Right ventricle myocardium inferior (tissue), 1 donor: ENCODE data around the gene PRCC. TPM values are rescaled to one million over a fixed set of nuclear protein-coding genes. Genes with fewer than 3 reads are reported as not detected.
"Not testable (repeated sequence)": the region's sequence is repeated elsewhere in the genome, so short reads cannot be mapped to it uniquely, and the experiment has no call there.

Experiments used
- ATAC-seq: fragments of 200-7000 bp; cut with Tn5 transposase; one replicate; pipeline ENCODE4 v1.9.1; 2020; ENCODE audit warnings: mild to moderate bottlenecking, moderate library complexity
- DNase-seq: peaks from one replicate; pipeline ENCODE4 v3.0.0; 2021; ENCODE audit errors: missing footprints
- intact Hi-C: fragments of 100-400 bp; cut with DNase I; formaldehyde crosslinking; loops from one replicate; pipeline ENCODE4 v1.11.0; 2022
- total RNA-seq: library from RNA; stranded (reverse); fragmentation: NEBNext Ultra II Directional; extraction: Animal tissue kit (Norgen Biotek cat#: 25700); gene quantifications from one replicate; pipeline ENCODE4 v1.2.1, GENCODE V29; 2021
- donor health status: DM: no; HTN: yes; CAD: no; lungs with severe emphysema.

PRCC gene
- total RNA-seq, 1 donor from 2014 or later, result 42.9 TPM

GRCh38 chr1:156755527-156755950, 11.8 kb upstream of the PRCC start:
- ATAC-seq, result no peak
- intact Hi-C loops, result no loop called here
- DNase-seq, result no peak

DNA sequence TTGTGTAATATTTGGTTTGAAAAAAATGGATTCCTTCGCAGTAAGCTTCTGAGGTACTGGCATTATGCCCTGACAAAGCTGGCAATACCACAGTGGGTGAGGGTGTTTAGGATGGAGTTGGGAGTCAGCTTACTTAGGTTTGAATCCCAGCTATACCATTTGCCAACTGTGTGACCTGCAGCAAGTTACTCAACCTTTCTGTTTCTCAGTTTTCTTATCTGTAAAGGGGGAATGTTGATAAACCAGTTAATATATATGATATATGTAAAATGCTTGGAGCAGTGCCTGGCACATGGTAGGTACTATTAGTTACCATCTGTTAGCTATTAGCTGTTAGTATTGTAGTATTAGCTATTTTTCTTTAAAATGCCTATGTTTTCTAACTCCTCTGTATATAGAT, 11.0 kb upstream of the PRCC start:
- intact Hi-C loops, result no loop called here
- DNase-seq (no peak), ATAC-seq (no peak)

GRCh38 chr1:156757572-156758253, 9.6 kb upstream of the PRCC start:
- intact Hi-C loops, DNase-seq, ATAC-seq: not testable (repeated sequence)

DNA sequence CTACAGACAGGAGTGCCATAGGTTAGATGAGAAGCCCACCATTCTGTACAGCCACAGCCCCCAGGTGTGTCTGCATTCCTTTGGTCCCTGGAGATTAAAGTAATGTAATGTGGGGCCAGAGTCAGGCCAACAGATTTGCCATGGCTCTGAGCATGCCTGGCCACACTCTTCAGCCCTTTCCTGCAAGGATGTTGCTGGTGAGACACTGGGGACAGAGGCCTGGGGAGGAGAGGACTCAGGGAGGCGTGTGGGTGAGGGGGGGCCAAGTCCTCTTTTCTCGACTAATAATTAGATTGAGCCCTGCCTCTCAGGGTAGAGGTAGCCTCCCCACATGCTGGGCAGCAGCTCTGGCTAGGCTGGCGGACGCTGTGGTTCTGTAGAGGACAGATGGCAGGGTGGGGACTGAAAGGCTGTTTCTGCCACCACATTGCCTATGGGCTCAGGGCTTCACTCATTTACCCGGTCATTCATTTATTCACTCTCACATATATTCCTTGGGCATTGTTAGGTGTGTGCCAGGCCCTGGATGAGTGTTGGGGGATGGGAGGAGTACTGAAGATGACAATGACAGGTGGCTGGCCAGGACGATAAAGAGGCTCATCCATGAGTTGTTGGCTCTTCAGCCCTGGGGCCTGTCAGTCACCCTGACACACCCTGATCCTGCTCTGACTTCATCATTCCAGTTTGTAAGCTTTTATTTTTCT, 7.1 kb upstream of the PRCC start:
- ATAC-seq, result no peak
- intact Hi-C loops, result no loop called here
- DNase-seq, result no peak

GRCh38 chr1:156760796-156761104, 6.6 kb upstream of the PRCC start:
- ATAC-seq (no peak), DNase-seq (no peak)
- intact Hi-C loops, result no loop called here

- DNase-seq, ATAC-seq, intact Hi-C loops: not testable (repeated sequence)
Measured at GRCh38 chr1:156765136-156765535, 2.2 kb upstream of the PRCC start.

- no peak for ATAC-seq
- intact Hi-C loops, result loop anchor here (2.0 kb wide), 1 partner anchor 15 kb away; the partner anchor contains the start of gene HDGF
- no peak for DNase-seq
Measured at GRCh38 chr1:156765666-156766065, 1.7 kb upstream of the PRCC start.

GRCh38 chr1:156766298-156767100, 836 bp upstream of the PRCC start:
- DNase-seq (no peak), ATAC-seq (peak; percentile 12)
- intact Hi-C loops, result loop anchor here (1.0 to 2.0 kb wide), 3 partner anchors 16 to 38 kb away; partner anchors contain the start of genes HDGF, ISG20L2, METTL25B and MRPL24

GRCh38 chr1:156767879-156768604, 707 bp downstream of the PRCC start:
- intact Hi-C loops, result loop anchor here (1.0 to 2.0 kb wide), 3 partner anchors 17 to 40 kb away; partner anchors contain the start of genes HDGF, ISG20L2, METTL25B and MRPL24
- ATAC-seq (peak; percentile 6), DNase-seq (no peak)

GRCh38 chr1:156768610-156769295, 1.4 kb downstream of the PRCC start:
- ATAC-seq, result no peak
- intact Hi-C loops, result no loop called here
- no peak for DNase-seq

GRCh38 chr1:156772222-156772621, 4.9 kb downstream of the PRCC start:
- no peak for DNase-seq
- intact Hi-C loops, result no loop called here
- ATAC-seq, result no peak

DNA sequence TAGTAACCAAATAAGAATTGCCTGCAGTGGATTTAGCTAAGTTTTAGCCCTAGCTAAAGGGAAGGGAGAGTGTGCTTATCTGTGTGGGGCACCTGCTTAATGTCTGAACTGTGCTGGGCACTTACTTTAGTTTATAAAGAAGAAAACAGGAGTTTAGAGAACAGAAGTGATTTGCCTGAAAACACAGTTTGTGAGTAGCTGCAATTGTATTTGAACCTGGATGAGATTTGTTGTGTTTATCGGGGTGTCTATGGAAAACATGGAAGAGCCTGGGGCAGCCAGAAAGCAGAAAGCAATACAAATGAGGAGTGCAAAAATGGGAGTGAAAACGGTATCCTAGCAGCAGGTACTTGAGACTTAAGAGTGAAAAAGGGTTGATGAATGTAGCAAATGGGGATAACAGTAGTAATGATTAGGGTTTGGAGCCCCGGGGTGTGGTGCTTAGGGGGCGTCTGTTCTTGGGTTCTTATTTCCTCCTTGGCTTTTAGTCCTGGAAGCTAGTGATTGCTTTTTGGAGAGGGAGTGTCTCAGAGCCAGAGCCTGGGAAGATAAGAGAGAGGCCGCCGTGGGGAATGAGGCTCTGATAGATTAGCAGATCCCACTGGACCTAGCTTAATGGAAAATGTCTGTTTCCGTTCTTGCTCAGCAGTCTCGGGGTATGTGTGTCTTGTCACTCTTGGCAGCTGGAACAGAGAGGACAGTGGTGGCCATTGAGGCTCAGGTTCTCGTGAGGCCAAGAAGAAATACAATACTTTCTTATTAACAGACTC, 5.6 kb downstream of the PRCC start:
- DNase-seq (no peak), ATAC-seq (peak; percentile 79)
- intact Hi-C loops, result no loop called here

GRCh38 chr1:156773607-156774006, 6.3 kb downstream of the PRCC start:
- no peak for DNase-seq
- intact Hi-C loops, result no loop called here
- ATAC-seq, result no peak

GRCh38 chr1:156775799-156776198, 8.5 kb downstream of the PRCC start:
- ATAC-seq (no peak), DNase-seq (no peak)
- intact Hi-C loops, result no loop called here

GRCh38 chr1:156776942-156777341, 9.6 kb downstream of the PRCC start:
- intact Hi-C loops, result no loop called here
- ATAC-seq, result no peak
- no peak for DNase-seq

- ATAC-seq, result no peak
- intact Hi-C loops, result no loop called here
Measured at GRCh38 chr1:156777573-156777972, 10.2 kb downstream of the PRCC start.

DNA sequence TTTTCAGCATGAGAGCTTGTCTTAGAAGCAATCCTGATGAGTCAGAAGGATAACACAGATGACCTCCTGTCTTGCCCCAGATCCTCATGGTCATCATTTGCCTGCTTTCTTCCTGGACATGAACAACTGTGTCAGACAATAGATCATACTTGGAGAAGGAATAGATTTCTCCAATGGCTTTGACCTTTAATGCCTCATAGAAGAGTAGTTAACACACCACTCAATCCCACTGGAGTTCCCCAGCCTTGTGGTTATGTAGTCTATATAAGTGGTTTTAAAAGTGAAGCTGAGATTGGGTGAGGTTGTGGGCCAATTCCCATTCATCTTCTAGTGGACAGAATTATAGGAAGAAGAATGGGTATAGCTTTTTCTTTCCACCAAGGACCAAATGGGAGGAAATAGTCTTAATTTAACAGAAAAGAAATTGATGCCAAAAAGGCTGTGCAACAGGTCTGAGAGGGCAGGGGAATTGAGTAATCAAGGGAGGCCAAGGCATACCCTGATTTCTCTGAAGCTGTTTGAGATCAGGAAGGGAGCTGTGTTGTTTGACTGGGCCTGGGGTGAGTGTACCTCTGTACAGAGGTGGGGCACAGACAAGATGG, 14.4 kb downstream of the PRCC start:
- DNase-seq, result no peak
- intact Hi-C loops, result no loop called here

More at GRCh38 chr1:156777573-156777972, 10.2 kb downstream of the PRCC start:
- no peak for DNase-seq

More for the DNA sequence above, 14.4 kb downstream of the PRCC start:
- ATAC-seq, result no peak
